ENCODE results near the gene KRT80. TPM values are rescaled to one million over a fixed set of nuclear protein-coding genes. Genes with fewer than 3 reads are reported as not detected.

The KRT80 gene
- total RNA-seq, 1 donor from 2014 or later, result not detected

- intact Hi-C loops (cut with micrococcal nuclease), result no loop called here
- no peaks in the 10 kb centered on the region for H3K36me3 Mint-ChIP-seq (ENCODE audit: low read depth)
- H3K9me3 Mint-ChIP-seq, result no peaks in the 10 kb centered on the region
- peaks cover 6% of the 10 kb centered on the region for H3K4me1 Mint-ChIP-seq (ENCODE audit: low read depth)
- no peak overlapping the region for H3K27ac Mint-ChIP-seq
- no peak overlapping the region for H3K4me3 Mint-ChIP-seq
- DNase-seq (ENCODE audit: low spot score), result no peak
- H3K27me3 Mint-ChIP-seq (ENCODE audit: insufficient read depth), result peaks cover 9% of the 10 kb centered on the region
Observed at GRCh38 chr12:52184813-52185212, 7.0 kb downstream of the KRT80 start.

GRCh38 chr12:52183971-52184370 is 7.8 kb downstream of the KRT80 start:
- Mint-ChIP-seq H3K27me3 (ENCODE audit: insufficient read depth) (peaks cover 9% of the 10 kb centered on the region), H3K4me3 (no peak overlapping the region), H3K36me3 (ENCODE audit: low read depth) (no peaks in the 10 kb centered on the region), H3K9me3 (no peaks in the 10 kb centered on the region), H3K4me1 (ENCODE audit: low read depth) (peaks cover 6% of the 10 kb centered on the region), H3K27ac (no peak overlapping the region)
- intact Hi-C loops (cut with micrococcal nuclease), result no loop called here
- no peak for DNase-seq (ENCODE audit: low spot score)

DNA sequence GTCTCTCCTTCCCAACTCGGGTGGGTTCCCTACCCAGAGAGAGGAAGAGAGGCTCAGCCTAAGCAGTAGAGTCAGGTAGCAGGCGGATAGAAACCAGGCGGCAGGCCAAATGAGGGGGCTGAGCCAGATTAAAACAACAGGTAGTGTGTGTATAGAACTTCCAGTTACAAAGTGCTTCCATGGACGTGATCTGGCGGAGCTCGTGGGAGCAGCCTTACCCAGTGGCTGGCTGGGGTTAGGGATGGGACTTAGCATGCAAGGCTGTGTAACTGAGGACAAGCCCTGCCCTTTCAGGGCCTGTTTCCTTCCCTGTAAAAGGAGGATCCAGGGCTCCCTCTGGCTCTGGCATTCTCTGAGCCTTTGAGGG is 8.3 kb downstream of the KRT80 start:
- DNase-seq (ENCODE audit: low spot score), result no peak
- no peaks in the 10 kb centered on the region for H3K36me3 Mint-ChIP-seq (ENCODE audit: low read depth)
- no peaks in the 10 kb centered on the region for H3K9me3 Mint-ChIP-seq
- peaks cover 9% of the 10 kb centered on the region for H3K27me3 Mint-ChIP-seq (ENCODE audit: insufficient read depth)
- no peak overlapping the region for H3K27ac Mint-ChIP-seq
- peaks cover 6% of the 10 kb centered on the region for H3K4me1 Mint-ChIP-seq (ENCODE audit: low read depth)
- intact Hi-C loops (cut with micrococcal nuclease), result no loop called here
- H3K4me3 Mint-ChIP-seq, result no peak overlapping the region

DNA sequence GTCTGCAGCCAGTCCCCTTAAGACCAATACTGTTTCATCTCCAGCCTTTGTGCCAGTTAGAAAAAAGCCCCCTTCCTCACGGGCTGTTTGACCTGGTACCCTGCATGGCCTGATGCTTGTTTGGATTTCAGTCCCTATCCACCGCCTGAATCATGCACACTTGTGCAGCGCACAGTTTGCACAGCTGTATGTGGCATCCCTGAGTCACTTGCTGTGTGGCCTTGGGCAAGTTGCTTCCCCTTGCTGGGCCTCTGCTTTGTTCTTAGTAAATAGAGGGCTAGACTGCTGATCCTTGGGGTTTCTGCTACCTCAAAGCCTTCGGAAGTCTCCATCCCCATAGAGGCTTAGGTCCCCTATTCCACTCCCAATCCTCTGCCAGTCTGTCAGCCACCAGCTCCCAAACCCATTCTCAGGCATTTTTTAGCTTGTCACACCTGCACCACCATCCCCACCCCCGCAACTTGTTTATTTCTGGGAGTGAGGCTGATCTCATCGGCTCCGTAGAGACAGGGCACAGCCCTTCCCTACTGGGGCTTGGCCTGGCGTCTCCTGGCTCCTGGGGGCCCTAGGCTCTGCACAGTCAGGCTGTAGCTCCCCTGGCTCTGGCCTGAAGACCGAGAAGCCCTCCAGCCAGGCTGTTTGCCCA is 8.8 kb downstream of the KRT80 start:
- no peak for DNase-seq (ENCODE audit: low spot score)
- Mint-ChIP-seq H3K27me3 (ENCODE audit: insufficient read depth) (peaks cover 9% of the 10 kb centered on the region), H3K4me3 (no peak overlapping the region), H3K27ac (no peak overlapping the region), H3K9me3 (no peaks in the 10 kb centered on the region), H3K4me1 (ENCODE audit: low read depth) (peaks cover 6% of the 10 kb centered on the region), H3K36me3 (ENCODE audit: low read depth) (no peaks in the 10 kb centered on the region)
- intact Hi-C loops (cut with micrococcal nuclease), result no loop called here

DNA sequence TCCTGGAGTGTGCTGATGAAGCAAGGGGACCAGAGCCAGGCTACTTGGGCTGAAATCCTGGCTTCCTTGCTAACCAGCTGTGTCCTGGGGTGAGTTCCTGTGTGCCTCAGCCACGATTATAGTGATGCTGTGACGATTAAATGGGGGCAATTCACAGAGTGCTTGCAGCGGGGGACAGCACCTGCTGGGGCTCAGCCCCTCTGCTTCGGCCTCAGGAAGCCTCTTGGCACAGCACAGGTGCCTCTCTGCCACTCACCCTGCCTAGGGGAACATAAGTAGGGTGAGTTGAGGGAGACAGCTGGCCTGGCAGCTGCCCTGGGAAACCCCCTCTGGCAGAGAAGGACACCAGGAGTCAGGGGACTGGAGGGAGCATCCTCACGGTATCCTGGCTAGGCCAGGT is 9.4 kb downstream of the KRT80 start:
- DNase-seq (ENCODE audit: low spot score), result no peak
- no peaks in the 10 kb centered on the region for H3K9me3 Mint-ChIP-seq
- intact Hi-C loops (cut with micrococcal nuclease), result no loop called here

GRCh38 chr12:52181746-52182145 is 10.1 kb downstream of the KRT80 start:
- no peaks in the 10 kb centered on the region for H3K9me3 Mint-ChIP-seq
- DNase-seq (ENCODE audit: low spot score), result no peak
- H3K4me1 Mint-ChIP-seq (ENCODE audit: low read depth), result peaks cover 6% of the 10 kb centered on the region
- intact Hi-C loops (cut with micrococcal nuclease), result no loop called here
- H3K27ac Mint-ChIP-seq, result no peak overlapping the region
- H3K27me3 Mint-ChIP-seq (ENCODE audit: insufficient read depth), result peaks cover 11% of the 10 kb centered on the region
- H3K4me3 Mint-ChIP-seq, result no peak overlapping the region
- H3K36me3 Mint-ChIP-seq (ENCODE audit: low read depth), result no peaks in the 10 kb centered on the region

More for the DNA sequence above, 9.4 kb downstream of the KRT80 start:
- Mint-ChIP-seq H3K4me1 (ENCODE audit: low read depth) (peaks cover 6% of the 10 kb centered on the region), H3K36me3 (ENCODE audit: low read depth) (no peaks in the 10 kb centered on the region), H3K27ac (no peak overlapping the region), H3K27me3 (ENCODE audit: insufficient read depth) (peaks cover 11% of the 10 kb centered on the region), H3K4me3 (no peak overlapping the region)

- peaks cover 6% of the 10 kb centered on the region for H3K4me1 Mint-ChIP-seq (ENCODE audit: low read depth)
- H3K4me3 Mint-ChIP-seq, result no peak overlapping the region
- no peak for DNase-seq (ENCODE audit: low spot score)
Observed at GRCh38 chr12:52180971-52181628, 10.7 kb downstream of the KRT80 start.

GRCh38 chr12:52179396-52179973 is 12.3 kb downstream of the KRT80 start:
- Mint-ChIP-seq H3K9me3 (no peaks in the 10 kb centered on the region), H3K4me1 (ENCODE audit: low read depth) (peaks cover under 1% of the 10 kb centered on the region), H3K27ac (no peak overlapping the region), H3K27me3 (ENCODE audit: insufficient read depth) (peaks cover 10% of the 10 kb centered on the region), H3K4me3 (no peak overlapping the region), H3K36me3 (ENCODE audit: low read depth) (no peaks in the 10 kb centered on the region)
- no peak for DNase-seq (ENCODE audit: low spot score)
- intact Hi-C loops (cut with micrococcal nuclease), result no loop called here

More at GRCh38 chr12:52180971-52181628, 10.7 kb downstream of the KRT80 start:
- H3K36me3 Mint-ChIP-seq (ENCODE audit: low read depth), result no peaks in the 10 kb centered on the region
- intact Hi-C loops (cut with micrococcal nuclease), result no loop called here
- peaks cover 10% of the 10 kb centered on the region for H3K27me3 Mint-ChIP-seq (ENCODE audit: insufficient read depth)
- no peaks in the 10 kb centered on the region for H3K9me3 Mint-ChIP-seq
- H3K27ac Mint-ChIP-seq, result no peak overlapping the region

GRCh38 chr12:52178984-52179383 is 12.8 kb downstream of the KRT80 start:
- Mint-ChIP-seq H3K9me3 (no peaks in the 10 kb centered on the region), H3K36me3 (ENCODE audit: low read depth) (no peaks in the 10 kb centered on the region), H3K27ac (no peak overlapping the region), H3K4me1 (ENCODE audit: low read depth) (no peaks in the 10 kb centered on the region), H3K4me3 (no peak overlapping the region), H3K27me3 (ENCODE audit: insufficient read depth) (peaks cover 10% of the 10 kb centered on the region)
- intact Hi-C loops (cut with micrococcal nuclease), result no loop called here
- DNase-seq (ENCODE audit: low spot score), result no peak

DNA sequence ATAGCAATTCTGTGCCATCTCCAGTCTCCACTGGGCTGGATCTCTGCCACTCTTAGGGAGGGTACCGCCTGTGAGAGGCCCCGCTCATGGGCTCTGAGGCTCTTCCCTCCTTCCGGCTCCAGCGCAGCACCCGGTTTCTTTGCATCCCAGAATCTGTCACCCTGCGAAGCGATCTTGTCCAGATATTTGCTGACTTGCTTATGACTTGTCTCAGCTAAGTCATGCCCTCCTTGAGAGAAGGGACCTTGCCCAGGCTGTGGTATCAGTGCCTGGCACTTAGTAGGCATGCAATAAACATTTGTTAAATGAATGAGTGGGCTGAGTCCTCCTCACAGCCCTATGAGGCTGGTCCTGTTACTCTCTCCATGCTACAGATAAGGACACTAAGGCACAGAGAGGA is 13.4 kb downstream of the KRT80 start:
- peaks cover 10% of the 10 kb centered on the region for H3K27me3 Mint-ChIP-seq (ENCODE audit: insufficient read depth)
- intact Hi-C loops (cut with micrococcal nuclease), result no loop called here

GRCh38 chr12:52175371-52176350 is 16.2 kb downstream of the KRT80 start:
- peaks cover 4% of the 10 kb centered on the region for H3K27me3 Mint-ChIP-seq (ENCODE audit: insufficient read depth)
- no peaks in the 10 kb centered on the region for H3K9me3 Mint-ChIP-seq
- no peak overlapping the region for H3K27ac Mint-ChIP-seq
- intact Hi-C loops (cut with micrococcal nuclease), result no loop called here
- DNase-seq (ENCODE audit: low spot score), result no peak
- no peaks in the 10 kb centered on the region for H3K4me1 Mint-ChIP-seq (ENCODE audit: low read depth)
- H3K36me3 Mint-ChIP-seq (ENCODE audit: low read depth), result no peaks in the 10 kb centered on the region
- H3K4me3 Mint-ChIP-seq, result no peak overlapping the region

More for the DNA sequence above, 13.4 kb downstream of the KRT80 start:
- no peaks in the 10 kb centered on the region for H3K9me3 Mint-ChIP-seq
- H3K36me3 Mint-ChIP-seq (ENCODE audit: low read depth), result no peaks in the 10 kb centered on the region
- no peak overlapping the region for H3K27ac Mint-ChIP-seq
- H3K4me3 Mint-ChIP-seq, result no peak overlapping the region
- DNase-seq (ENCODE audit: low spot score), result no peak
- H3K4me1 Mint-ChIP-seq (ENCODE audit: low read depth), result no peaks in the 10 kb centered on the region

- H3K9me3 Mint-ChIP-seq, result no peaks in the 10 kb centered on the region
Observed at GRCh38 chr12:52173526-52173925, 18.3 kb downstream of the KRT80 start.

More at GRCh38 chr12:52173526-52173925, 18.3 kb downstream of the KRT80 start:
- Mint-ChIP-seq H3K4me1 (ENCODE audit: low read depth) (no peaks in the 10 kb centered on the region), H3K4me3 (no peak overlapping the region), H3K27me3 (ENCODE audit: insufficient read depth) (peaks cover 5% of the 10 kb centered on the region), H3K27ac (no peak overlapping the region), H3K36me3 (ENCODE audit: low read depth) (no peaks in the 10 kb centered on the region)
- no peak for DNase-seq (ENCODE audit: low spot score)
- intact Hi-C loops (cut with micrococcal nuclease), result no loop called here
